NAMALWA (cell line): ENCODE data around the gene SUCLG2.

ENCODE experiments used
- DNase-seq: peaks from one replicate; pipeline ENCODE4 v3.0.0-alpha.2; 2015; ENCODE audit warnings: low spot score

The SUCLG2 gene

DNA sequence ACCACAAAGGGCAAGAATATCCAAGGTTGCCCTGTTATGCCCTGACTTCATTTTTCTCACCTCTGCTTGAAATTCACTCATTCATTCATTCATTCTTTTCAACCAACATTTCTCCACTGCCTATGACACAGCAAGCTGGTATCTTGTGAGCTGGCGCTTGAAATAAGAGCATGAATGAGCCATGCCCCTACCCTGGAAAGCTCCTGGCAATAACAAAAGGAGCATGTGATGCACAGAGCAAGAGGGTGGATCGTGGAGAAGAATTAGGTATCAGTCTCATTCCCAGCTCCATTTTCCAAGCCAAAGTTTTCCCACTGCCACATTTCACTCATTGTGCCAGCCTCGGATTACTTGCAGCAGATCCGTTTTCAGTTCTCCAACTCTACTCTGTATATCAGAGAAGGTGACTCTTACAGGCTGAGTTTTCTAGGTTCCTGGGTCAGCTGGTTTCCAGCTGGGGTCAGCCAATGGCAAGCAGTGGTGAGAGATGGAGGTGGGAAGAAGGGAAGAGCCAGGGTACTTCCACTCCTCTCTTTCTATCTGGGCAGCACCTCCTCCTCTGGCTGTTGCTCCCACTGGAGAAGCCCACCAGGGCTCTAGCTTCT, 144.8 kb downstream of the SUCLG2 start:
- no peak for DNase-seq

DNA sequence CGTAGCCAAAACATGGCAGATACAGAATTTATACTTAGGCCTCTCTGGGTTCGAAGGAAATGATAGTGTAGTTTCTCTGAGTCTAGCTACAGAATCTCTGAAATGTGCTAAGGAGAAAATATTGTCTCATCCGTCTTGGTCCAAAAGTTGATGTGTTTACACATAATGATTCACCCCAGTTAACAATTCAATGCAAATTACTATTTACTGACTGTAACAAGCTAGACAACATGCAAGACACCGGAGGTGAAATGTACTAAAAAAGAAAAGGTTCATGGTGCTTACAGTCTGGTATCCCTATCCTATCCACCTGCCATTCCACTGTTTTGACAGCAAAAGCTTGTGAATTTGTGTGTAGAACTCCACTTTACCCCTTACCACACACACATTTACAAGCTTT, 146.8 kb downstream of the SUCLG2 start:
- no peak for DNase-seq

DNA sequence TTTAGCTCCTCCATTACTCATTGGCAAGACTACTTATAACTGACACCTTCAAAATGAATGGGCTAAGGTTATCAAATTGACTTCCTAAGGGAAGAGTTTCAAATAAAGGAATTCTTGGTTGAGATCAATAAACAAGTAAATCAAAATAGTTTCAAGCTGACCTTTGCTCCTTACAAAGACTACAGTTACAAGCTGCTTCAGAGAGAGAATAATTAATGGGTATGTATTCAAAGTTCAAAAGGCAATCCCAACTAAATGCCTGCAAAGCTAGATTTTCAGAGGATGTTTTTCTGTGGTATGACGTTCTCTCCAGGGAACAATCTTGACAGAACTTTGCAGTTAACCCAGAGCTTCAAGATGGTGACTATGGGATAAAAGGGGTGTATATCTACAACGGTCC, 153.7 kb downstream of the SUCLG2 start:
- no peak for DNase-seq

DNA sequence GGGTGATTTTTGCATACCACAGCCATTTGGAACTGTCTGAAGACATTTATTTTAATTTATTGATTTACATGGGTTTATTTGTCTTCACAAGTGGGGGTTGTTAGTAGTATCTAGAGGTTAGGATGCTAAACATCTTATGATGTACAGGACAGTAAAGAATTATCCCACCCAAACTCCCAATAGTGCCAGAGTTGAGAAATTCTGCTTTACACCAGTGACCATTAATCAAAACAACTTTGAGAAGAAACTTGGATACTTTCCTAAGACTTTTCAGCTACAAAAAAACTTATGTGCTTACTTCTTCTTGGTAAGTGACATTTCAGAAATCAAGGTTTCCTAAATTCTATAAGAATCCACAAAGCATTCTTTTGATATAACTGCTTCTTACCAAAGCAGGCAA, 156.7 kb downstream of the SUCLG2 start:
- no peak for DNase-seq

DNA sequence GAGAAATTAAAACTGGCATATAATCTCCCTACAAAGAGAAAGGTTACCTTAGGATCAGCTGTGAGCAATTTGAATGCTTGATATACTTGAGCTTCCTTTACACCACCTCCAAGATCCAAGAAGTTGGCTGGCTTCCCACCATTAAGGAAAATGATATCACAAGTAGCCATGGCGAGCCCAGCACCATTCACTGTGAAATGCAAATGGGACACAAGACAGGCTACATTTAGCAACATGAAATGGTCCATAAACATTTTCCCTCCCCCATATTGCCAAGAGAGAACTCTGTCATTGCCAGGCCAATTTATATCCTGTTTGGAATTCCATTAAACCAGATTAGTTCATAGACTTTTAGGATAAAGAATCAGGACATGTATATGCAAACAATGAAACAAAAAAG, 158.7 kb downstream of the SUCLG2 start:
- no peak for DNase-seq

DNA sequence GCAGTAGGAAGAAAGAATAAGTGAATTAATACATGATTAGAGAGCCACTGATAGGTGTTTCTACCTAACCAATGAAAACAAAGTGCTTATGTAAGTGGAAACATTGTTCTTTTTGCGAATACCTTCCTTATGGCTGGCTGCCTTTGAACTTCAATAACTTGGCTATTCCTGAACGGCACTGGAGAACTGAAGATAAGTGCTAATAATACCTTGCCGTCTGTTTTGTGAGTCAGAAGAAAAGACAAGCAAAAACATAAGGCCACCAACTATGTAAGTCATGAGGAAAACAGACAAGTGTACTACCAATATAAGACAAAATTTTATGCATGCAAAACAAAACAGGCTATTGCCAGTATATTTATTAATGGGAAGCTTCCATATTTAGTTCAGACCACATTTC, 160.6 kb downstream of the SUCLG2 start:
- no peak for DNase-seq

DNA sequence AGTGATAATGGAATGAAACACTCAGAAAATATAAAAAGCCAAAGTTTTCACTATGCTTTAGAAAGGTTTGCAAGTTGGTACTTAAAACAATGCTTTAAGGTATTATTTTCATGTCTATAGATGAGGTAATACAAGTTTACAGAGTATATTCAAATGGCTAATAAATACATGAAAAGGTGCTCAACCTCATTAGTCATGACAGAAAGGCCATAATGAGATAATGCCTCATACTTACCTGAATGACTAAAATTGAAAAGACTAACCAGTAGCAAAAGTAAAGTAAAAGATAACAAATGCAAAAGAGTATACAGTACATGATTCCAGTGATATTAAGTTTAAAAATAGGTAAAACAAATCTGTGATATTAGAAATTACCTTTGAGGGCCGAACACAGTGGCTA, 163.8 kb downstream of the SUCLG2 start:
- DNase-seq = no peak

DNA sequence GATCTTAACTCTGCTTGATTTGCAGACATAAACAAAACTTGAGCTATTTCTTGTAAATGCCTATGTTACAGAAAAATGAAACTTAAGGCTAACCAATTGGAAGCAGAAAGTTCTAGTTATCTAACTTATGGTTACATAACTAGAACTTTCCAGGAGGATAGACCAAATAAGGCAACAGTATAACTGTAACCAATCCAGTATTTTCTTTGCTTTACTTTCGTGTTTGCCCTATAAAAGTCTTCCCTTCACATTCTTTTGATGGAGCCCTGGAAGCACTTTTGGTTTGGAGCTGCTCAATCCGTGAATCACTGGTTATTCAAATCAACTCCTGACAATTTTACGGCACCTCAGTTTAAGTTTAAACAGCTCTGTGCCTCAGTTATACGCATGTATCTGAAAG, 164.6 kb downstream of the SUCLG2 start:
- no peak for DNase-seq

DNA sequence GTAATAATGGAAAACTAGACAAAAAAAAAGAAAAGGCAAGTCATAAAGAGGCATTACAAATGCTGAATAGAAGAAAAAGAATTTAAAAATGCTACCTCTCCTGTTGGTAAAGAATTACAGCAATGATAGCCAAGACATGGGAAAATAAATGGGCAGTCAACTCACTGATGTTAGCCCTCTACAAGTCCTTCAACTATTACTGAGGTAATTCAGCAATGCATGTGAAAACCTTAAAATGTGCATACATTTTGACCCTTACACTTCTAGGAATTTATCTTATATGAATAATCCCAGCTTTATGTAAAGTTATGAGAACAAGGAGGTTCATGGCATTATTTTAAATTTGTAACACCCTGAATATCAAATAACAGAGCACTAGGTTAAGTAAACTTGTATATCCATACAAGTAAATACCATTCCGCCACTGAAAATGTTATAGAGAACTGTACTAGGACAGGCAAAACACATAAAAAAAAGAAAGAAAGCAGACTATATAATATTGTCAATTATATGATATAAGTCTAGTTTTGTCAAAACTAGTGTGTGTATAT, 166.8 kb downstream of the SUCLG2 start:
- DNase-seq = no peak

DNA sequence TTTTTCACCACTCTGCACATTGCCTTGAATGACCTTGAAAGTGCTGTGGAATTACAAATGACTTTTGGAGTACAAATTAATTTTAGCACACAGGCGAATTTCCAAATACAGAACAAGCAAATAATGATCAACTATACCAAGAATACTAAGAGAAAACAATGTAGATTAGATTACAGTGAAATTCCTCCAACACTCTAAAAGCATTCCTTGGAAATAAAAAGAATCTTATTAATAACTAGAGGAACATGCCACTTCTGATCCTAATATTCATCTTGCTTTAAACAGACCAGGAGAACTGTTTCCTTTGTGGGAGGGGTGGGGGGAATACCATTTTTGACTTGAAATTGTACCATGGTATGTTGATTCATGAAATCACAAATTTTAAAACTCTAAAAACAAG, 167.5 kb downstream of the SUCLG2 start:
- no peak for DNase-seq

DNA sequence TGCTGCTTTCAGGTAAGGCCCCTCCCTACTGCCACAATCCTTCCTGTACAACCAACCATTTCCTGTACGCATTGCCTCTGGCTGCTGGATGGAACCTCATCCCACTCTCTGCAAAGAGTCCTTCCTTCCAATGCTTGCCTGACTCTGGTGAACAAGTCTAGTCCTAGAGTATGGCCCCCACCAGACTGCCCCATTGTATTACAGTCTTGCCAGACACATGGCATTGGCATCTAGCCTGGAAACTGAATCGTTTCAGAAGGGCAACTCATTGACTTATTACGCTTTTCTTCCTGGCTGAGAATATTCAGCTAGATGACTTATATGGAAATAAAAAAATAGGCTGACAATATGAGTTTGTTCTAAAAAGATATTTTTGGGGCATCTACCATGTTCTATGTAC, 170.3 kb downstream of the SUCLG2 start:
- no peak for DNase-seq

DNA sequence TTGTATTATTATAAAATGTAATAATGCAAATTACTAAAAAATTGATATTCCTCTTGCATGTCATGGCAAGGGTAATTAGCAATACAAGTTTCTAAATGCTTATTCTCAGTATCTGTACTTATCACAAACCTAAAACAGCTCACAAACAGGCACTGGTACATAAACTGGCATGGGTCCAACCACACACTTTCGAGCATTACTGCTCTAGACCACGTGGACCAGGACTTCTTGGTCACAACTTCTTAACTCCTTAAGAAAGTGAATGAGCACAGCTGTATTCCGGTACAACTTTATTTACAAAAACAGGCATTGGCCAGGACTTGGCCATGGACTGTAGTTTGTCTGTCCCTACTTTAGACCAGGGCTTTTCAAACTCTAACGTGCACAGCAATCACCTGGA, 173.3 kb downstream of the SUCLG2 start:
- DNase-seq = no peak

DNA sequence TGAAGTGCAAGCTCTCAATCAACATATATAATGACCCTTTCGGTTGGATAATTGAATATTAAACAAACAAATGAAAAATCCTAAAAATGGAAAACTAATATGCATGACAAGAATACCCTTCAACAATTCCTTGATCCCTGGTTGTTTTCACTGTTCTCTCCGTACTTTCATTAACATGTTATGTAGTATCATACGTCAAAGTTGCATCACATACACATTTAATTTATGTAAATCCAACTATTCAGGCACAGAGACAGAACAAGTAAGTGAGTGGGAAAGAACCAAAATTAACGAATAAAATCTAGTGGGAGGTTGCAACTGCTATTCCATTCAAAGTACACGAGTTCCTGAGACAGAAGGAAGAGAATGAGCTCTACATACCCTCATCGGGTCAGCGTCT, 176.0 kb downstream of the SUCLG2 start:
- DNase-seq = no peak

DNA sequence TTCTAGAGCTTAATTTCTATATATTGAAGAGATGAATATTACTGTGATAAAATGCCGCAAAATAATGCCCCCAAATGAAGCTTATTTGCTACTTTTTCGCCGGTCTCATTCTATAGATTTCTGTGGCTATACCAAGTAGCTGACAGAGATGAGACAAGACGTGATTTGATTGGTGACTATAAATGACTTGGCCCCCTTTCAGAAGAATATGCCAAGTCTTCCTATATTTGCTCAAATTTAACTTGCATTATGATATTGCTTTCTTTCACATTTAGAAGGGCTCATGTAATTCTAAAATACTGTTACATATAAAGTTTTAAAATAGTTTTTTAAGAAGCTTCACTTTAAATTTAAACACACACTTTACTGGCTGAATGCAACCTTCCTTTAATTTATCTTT, 180.1 kb downstream of the SUCLG2 start:
- DNase-seq = no peak

DNA sequence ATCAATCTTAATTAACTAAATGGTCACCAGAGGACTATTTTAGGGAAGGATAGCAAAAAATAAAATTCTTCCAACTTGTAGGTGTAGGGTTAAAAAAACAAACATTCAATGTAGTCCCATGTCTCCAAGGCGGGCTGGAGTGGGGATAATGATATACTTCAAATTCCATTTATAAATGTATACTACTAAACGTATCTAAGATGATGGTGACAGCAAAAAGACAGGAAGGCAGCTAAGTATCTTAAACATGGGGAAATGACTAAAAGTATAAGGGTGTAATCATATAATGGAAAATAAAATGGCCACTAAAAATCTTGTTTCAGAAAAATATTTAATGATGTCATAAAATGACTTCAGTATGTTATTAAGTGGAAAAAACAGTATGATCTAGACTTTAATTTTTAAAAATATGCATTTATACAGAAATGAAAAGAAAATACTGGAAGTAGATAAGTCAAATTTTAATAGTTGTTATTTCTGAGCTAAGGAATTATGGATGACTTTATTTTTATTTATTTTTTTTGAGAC, 181.7 kb downstream of the SUCLG2 start:
- no peak for DNase-seq

DNA sequence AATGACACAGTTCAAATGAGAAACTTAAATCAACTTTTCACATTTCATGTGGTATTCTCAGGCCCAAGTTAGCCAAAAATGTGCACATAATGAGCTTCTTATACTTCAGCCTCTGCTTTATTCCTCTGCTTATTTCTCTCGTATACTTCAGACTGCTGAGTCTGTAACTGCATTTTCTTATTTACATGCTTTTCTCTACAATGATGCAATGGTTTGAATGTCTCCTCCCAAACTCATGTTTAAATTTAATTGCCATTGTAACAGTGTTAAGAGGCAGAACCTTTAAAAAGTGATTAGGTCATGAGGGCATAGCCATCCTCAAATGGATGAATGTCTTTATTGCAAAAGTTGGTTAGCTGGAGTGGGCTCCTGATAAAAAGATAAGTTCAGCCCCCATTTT, 184.2 kb downstream of the SUCLG2 start:
- DNase-seq = no peak

DNA sequence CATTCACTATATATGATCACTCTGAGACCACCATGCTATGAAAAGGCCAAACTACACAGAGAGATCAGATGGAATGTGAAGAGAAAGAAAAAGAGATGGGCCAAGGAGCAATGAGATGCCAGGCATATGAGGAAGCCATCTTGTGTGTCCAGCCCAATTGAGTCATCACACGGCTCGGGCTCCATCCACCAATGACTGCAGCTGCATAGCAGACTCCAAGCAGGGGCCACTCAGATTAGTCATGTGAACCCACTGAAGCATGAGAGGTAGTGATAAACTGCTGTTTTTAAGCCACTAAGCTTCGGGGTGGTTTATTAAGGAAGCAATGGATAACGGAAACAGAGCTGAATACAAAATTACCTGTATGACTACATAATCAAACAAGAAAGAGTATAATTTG, 185.9 kb downstream of the SUCLG2 start:
- DNase-seq = no peak

DNA sequence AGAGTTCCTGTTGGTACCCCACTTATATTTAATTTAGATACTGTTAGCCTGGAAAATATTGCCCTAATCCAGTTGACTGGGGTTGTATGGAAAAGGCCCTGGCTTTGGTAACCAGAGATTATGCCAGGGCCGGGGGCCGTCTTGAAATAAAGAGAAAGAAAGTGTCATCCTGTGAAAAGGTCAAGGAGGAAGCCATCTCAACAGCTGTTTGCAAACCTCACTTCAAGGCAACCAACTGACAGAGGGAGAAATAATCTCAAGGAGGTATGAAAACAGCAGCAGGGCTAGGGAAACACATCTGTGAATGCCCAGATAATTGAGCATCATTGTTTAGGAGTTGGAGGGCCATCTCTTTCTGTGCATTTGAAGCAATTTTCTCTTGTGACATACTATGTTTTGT, 190.8 kb downstream of the SUCLG2 start:
- DNase-seq = no peak

DNA sequence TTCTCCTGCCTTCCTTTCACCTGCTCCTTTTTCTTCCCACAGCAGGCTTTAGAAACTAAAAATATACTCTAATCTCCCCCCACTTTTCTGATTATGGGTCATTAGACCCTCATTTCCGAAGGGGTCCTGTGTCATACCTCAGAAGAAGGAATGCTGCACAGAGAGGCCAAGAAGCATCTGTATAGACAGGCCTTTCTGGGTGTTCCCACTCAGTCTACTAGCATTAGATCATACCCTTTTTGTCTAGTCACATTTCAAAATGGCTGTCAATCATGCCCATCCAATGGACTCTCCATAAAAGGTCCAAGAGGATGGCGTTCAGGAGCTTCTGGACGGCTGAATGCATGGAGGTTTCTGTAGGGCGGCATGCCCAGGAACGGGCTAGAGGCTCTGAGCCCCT, 192.2 kb downstream of the SUCLG2 start:
- no peak for DNase-seq

DNA sequence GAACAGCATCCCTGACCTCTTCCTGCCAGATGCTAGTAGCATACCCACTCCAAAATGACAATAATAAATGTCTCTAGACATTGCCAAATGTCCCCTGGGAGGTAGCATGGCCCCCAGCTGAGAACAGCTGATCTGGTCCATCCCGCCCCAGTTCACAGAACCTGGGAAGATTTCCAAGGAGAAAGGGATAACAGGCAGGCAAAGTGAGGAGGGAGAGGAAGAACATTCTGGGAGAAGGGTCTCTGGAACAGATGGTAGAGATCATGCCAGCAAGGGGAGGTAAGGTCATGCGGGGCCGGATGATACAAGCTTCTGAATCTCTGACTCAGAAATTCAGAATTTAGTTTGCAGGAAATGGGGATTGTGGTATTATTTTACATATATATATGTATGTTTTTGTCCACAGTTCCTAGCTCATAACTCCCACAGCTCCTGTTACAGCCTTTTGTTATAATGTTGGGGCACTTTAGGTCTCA, 192.7 kb downstream of the SUCLG2 start:
- no peak for DNase-seq

DNA sequence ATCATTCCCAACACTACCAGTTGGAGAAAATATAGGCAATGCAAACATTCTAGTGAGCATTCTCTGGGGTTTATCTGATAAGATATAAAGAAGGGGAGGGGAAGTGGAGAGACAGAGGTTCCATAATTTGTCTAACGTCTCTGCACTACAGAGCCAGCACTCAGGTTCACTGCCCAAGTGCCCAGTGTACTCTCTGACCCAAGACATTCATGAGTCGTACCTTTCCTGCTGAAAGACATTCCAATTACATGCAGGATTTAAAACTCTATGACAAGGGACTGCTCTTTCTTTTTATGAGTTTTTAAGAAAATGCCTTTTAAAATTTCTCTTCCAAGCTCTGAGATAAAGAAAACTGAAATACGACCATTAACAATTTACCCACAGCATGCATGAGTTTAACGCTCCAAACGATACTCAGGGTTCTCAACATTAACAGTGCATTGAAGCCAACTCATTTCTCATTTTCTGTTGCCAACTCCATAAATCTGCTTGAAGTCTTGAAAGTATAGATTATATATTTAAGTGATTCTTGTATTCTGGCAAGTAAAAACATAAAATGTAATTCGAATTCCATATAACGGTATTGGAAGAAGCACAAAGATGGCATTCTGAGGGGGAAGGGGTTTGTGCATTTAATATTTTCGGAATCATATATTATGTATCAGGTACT, 193.4 kb downstream of the SUCLG2 start:
- no peak for DNase-seq

DNA sequence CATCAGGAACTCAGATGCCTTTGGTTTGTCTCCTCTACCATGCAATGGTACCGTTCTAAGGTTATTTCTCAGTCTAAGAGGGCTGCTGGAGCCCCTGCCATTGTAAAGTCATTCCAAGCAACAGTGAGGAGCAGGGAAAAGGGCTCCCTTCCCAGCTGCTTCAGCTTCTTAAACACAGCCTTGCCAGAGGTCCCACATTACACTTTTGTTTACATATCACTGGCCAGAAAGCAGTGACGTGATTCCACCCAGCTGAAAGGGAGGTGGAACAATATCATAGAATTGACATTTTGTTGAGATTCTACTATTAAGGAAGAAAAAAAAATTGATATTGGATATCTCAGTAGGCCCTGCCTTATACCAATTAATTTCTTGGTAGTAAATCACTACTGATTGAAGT, 194.6 kb downstream of the SUCLG2 start:
- DNase-seq = no peak

DNA sequence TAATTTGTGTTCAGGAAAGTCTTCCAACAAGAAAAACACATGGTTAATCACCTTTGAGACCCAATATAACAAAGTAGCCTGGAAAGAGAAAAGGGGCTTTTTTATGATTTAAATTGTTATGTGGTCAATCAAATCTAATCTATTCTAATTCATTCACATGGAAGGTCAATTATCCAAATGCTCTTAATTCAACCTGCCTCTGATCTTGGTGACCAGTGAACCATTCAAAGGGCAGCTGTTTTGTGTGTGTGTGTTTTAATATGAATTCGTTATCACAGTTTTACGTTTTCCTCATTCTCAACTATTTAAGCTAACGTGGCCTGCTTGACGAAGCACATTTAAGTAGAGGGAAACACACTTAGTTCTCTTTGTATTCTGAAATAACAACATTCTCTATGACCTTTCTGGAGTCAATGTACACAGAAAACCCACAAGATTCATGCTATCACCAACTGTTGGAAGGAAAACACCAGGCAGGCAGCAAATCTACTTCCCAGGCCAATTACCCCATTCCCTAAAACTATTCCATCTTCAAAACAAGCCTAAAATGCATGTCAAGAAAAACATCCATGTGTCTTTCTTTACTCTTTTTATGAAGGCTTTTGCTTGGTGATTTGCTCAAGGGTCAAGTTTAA, 195.4 kb downstream of the SUCLG2 start:
- DNase-seq = no peak
